PC-3 (cell line): ENCODE data around the gene PLXNA4.

Experiments used
- CTCF ChIP-seq: fragments of 300-600 bp; sonication (generic); conservative IDR thresholded peaks from 2 replicates; pipeline ENCODE4 v1.5.1; 2017; ENCODE audit warnings: antibody characterized with exemption, low read depth, mild to moderate bottlenecking, low read length
- EZH2 ChIP-seq: fragments of 300-600 bp; sonication (generic); IDR thresholded peaks from one replicate; pipeline ENCODE4 v1.6.1; 2017; ENCODE audit warnings: antibody characterized with exemption, mild to moderate bottlenecking, low read length; ENCODE audit not compliant: unreplicated experiment
- EZH2phosphoT487 ChIP-seq: fragments of 300-600 bp; sonication (generic); IDR thresholded peaks from 2 replicates; pipeline ENCODE4 v1.6.1; 2018; ENCODE audit warnings: mild to moderate bottlenecking, antibody characterized with exemption, low read length, borderline replicate concordance

GRCh38 chr7:132218876-132219275 lies 357.4 kb downstream of the PLXNA4 start:
- TF ChIP-seq EZH2 (no peak), CTCF (no peak), EZH2phosphoT487 (no peak)
